Activated CD8-positive, alpha-beta memory T cell treated with anti-CD3 and anti-CD28 coated beads, Interleukin-2, amount 50 U/mL, for 24 hours (primary cell): ENCODE measurements around the gene MPPE1.

Experiments used
- DNase-seq: peaks from one replicate; pipeline ENCODE4 v3.0.0-alpha.2; 2020; ENCODE audit errors: extremely low read depth

Gene MPPE1

DNA sequence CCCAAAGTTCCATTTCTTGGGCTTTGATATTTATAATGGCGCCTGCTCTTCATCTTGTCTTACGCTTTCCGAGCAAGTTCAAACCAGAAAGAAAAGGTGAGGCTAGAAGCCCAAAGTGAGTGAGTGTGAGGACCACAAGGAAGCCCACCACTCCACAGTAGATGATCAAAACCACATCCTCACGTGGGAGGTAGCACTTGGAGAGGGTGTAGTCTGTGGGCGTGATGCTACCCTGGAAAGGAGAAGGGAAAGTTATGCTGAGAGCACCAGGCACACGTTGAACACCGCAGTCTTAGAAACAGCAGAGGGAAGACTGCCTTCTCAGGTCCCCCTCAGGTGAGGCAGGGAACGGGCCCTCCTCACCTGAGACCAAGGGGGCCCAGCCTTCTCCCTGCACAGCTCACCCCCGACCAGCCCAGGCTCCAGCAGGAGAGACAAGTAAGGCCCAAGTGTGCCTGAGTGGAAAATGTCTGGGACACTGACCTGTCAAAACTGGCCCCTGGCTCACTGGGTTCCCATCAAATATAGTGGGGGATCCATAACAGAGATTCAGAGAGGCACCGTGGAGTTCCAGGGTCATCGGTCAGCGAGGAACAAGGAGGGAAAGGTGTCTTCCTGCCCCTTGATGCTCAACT is 23.6 kb downstream of the MPPE1 start:
- no peak for DNase-seq

DNA sequence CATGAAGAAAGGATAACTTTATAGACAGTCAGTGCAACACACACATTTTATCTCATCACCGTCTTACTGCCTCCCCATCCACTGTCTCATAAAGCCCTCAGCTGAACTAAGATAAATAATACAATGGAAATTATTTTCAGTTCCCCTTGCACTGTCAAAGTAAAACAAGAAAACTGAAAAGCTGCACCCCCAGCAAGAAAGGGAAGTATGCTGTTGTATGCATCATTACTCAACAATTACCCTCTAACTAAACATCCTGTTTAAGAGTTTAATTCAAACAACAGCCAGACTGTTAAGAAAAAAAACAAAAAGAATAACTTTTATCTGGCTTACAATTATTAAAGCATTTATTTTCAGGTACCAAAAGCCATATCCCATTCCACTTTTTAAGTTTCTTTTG is 25.0 kb downstream of the MPPE1 start:
- no peak for DNase-seq

DNA sequence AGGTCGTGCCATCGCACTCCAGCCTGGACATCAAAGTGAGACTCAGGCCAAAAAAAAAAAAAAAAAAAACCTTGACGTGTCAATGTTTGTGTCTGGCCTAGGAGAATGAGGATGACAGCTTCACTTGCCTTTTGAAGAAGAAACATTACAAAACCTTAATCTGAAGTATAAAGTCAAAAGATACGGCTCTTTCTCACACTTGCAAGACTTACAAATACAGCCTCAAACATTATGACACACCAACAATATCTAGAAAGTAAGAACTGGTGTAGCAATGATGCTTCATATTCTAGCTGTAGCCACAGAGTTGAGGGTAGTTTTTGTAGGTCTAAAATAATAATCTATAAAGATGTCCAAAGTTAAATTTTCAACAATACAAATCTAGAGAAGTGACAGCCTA is 25.5 kb downstream of the MPPE1 start:
- no peak for DNase-seq

DNA sequence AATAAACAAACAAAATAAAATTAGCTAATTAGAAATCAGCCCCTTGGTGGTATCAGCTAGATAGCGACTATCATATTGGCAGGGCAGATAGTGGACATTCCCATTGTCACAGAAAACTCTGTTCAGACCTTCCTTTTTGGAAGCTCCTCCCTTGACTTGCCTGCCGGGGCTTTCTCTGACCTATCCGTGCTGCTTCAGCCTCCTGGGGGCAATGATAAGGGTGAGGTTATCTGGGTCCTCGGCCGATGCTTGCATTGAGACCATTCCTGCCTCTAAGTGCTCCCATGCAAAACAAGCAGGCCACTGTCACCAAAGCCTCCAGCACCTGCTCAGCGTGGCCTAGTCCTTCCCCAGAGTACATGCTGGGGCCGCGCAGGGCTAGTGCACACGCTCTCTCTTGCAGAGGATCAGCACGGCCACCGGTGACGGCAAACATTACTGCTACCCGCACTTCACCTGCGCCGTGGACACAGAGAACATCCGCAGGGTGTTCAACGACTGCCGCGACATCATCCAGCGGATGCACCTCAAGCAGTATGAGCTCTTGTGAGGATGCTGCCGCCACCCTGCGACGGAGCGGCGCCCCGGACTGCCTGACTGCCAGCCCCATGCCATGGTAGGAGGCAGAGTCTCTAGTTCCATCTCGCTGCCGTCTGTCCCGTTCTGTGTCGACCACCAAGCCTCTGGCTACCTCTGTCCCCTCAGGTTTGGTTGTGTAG is 27.4 kb downstream of the MPPE1 start:
- DNase-seq = no peak

DNA sequence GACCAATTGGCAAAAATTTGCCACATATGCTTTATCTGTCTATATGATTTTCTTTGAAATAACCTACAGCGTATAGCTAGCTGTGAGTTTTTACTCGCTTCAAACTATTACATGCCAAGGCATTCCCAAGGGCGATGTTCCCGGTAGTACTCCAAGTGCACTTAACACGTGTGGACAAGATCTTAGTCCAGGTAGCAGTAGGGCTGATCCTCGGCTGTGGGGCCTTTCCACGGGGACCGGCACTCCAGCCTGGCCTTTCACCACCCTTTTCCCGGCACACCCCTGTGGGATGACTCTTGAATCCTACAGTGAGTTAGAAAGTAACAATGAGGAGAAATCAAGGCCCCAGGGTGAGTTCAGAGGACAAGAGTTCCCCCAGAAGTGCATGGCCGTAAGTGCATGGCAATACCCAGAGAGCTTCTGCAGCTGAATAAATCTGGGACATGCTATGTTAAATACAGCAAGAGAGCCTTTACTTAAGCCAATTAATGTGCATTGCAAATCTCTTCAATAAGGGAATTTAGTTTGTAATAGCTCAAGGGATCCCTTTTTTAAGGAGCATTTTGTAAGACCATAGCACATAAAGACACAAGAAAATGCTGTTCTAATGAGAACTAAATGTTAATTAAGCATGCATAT is 30.5 kb downstream of the MPPE1 start:
- no peak for DNase-seq

DNA sequence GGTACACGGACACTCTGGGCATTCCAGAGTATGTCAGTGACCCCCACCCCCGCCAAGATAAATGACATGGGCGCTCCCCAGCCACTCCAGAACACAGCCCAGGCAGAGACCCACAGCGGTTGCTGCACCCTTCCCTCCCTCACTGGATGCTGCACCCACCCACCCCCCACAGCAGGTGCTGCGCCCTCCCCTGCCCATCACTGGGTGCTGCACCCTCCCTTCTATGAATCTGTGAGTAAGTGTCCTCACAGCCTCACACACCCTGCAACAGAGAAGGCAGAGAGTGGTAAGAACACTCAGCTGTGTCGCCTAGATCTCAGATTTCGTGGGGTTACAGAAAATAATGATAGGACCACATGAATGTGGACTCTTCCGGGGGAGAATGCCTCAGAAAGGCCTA is 33.4 kb downstream of the MPPE1 start:
- no peak for DNase-seq

DNA sequence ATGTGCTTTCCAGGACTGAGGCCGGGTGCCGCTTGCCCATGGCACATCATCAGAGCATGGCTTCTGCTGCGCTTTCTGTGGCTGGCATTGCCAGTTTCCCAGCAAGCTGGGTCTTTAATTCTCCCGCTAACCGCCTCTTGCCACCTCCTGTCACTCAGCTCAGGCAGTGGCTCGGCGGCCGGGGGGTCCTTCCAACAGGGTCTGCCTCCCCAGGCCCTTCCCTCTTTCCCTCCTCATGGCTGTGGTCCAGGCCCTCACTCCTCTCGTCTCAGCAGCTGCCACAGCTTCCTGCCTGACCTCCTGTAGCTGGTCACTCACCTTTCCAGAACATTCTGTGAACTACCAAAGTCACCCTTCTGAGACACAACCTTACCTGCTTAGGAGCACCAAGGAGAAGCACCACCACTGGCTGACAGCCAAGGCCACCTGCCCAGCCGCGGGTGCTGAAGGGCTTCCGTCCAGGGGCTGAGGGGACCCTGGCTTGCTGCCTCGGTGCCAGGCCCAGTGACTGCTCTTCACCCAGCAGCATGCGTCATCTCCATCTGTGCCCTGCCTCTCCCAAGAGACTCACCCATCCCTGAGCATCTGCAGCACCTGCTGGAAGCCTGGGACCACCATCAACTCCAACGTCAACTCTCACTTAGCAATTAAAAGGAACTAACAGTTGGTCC is 34.3 kb downstream of the MPPE1 start:
- DNase-seq = no peak

DNA sequence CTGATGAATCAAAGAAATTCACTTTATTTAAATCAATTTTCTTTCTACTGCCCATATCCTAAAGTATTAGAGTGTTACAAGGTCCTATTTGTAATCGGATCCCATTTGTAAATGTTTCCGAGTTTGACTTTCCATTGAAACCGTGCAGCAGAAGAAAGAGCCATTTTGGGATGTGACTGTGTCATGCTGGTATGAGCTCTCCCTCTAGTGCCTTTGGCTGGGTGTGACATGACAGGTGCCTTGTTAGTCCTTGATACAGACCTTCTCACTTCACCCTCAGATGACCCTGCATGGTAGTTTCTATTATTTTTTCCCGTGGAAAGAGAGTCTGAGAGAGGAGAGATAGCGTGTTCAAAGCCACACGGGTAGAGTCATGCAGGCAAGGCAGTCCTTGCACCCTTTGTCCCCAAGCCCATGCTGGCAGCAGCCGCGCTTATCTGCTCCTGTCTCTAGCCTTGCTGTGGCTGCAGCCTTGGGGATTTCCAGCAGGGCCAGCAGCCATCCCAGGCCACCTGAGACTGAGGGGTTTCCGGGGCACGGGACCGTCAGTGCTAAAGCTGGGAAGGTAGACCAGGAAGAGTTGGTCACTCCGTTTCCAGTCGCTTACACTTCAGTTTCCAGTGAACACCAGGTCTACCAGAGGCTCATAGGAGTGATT is 35.5 kb downstream of the MPPE1 start:
- DNase-seq = no peak

DNA sequence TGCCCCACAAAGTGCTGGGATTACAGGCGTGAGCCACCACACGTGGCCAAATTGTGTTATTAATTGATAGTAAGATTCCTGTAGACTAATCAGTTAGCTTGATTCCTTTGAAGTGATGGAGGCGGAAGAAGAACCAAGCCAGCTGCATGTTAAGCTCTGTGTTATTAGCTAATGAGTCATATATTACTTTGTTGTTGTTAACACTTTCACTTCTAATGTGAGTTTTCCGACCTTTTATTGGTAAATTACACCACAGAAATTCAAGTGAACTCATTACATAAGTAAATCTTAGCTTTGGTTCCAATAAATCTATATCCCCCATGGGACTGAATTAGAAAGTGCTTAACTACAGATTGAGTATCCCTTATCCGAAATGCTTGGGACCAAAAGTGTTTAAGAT is 36.6 kb downstream of the MPPE1 start:
- no peak for DNase-seq

DNA sequence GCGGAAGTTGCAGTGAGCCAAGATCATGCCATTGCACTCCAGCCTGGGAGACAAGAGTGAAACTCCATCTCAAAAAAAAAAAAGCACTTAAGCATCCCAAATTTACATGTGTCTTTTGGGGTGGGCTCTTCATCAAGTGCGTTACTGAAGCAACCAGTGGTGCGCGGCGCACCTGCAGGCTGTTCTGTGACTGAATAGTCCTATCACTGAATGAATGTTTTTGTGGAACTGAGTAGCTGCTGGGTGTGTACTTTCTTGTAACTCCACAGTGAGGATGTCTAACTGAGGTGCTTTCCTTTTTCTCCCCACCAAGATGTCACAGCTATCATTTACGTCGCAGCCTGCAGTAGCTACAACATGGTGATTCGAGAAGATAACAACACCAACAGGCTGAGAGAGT is 39.9 kb downstream of the MPPE1 start:
- no peak for DNase-seq

DNA sequence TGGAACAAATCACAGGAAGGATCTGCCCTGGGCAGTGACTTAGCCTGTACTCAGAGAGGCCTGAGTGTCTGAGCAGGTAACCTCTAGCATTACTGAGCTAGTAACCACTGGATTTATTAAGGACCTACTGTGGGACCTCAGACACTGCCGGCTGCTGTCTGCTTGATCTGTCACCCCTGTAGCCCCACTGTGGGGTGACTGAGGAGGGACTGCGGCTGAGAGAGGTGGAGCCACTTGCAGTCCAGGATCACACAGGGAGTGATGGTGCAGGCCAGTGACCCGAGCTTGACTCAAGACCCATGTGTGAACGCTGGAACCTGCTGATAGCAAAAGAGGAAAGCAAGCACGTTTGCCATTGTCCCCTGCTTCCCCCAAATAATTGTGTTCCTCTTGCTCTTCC is 41.4 kb downstream of the MPPE1 start:
- DNase-seq = no peak

DNA sequence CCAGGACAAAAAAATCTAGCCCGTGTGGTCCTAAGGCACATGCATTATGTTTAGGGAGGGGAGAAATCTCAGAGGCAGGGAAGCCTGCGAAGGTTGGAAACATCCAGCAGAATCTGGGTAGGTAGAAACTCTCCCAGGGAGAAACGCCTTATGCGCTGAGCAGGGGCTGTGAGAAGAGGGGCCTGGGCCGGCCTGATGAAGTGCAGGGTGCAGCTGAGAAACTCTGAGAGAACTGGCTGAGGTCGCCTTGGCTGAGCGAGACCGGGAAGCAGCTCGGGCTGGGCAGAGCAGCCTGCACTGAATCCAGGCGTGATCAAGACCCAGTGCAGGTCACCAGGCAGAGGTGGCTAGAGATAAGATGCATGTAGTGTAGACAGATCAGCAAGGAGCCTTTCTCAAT is 41.8 kb downstream of the MPPE1 start:
- no peak for DNase-seq

DNA sequence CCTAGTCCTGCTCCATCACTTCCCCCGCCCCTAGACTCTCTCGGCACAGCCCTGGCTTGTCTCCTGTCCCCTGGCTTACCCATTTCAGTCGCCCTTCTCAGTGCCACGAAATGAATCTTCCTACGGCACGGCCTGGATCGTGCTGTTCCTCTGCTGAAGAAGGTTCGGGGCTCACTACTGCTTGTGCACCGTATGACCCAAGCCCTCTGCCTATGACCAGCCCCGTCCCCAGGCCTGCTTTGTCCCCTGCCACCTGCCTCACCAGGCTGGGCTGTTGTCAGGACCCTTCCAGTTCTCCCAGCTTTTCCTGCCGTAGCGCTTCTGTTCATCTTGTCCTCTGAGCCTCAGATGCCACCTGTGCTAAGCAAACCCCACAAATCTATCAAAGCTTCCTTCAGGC is 43.0 kb downstream of the MPPE1 start:
- DNase-seq = no peak

DNA sequence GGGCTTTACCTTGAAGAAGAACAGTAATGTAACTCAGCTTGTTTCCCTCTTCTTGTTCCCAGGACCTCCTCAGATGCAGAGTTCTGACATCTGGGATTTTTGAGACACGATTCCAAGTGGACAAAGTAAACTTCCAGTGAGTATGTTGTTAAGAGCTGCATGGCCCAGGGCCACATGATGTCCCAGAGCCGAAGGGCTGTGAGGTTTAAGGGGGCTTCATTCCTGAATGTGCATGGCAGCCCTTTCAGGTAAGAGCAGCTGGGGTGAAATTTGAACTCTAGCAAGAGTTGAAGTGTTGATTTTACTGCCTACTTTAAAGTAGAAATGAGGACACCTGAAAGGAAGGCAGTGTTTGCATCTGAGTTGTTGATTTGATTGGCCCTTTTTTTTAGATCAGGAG is 43.6 kb downstream of the MPPE1 start:
- no peak for DNase-seq

DNA sequence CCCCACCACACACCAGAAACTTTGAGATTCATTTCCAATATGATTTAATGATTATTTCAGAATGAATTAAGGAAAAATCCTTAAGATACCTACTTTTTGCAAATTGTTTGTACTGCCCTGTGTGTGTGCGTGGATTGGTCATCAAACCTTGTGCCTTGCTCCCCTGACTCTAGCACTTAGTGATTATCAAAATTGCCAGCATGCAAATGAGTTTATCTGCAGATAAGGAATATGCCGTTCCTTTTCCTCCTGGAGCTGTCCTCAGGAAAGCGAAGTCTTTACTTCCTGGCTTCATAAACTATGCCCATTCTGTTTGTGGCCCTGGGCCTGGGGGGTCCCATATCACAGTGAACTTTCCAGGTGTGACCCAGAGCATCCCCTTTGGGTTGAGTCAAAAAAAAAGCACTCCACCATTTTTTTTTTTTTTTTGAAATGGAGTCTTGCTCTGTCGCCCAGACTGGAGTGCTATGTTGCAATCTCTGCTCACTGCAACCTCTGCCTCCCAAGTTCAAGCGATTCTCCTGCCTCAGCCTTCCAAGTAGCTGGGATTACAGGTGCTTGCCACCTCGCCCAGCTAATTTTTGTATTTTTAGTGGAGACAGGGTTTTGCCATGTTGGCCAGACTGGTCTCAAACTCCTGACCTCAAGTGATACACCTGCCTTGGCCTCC is 45.5 kb downstream of the MPPE1 start:
- no peak for DNase-seq

DNA sequence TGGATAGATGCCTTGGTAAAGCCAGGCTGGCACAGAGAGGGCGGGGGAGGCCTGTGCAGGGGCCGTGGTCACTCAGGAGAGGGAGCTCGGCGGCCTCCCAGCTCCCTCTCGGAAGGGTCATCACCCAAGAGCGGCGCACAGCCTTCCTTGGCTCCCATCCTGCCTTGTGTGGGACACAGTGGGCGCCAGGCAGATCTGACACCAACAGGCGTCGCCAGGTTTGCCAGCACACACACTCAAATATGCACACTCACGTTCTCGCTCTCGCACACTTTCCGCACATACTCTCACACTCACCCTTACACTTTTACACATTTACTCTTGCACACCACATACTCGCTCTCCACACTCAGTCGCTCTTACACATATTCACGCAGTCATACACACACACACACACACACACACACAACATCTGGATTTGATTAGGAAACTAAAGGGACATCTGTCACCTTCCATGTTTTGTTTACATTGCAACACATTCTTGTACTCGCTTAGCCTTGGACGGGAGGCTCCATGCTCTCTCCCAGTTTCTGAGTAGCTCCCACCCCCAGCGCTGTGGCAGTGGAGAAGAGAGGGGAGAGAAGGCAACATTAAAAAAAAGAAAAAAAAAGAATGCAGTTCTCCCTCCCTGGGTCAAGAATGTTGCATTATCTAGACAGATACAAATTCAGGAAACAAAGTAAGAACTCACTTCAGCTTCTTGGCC is 46.4 kb downstream of the MPPE1 start:
- no peak for DNase-seq

DNA sequence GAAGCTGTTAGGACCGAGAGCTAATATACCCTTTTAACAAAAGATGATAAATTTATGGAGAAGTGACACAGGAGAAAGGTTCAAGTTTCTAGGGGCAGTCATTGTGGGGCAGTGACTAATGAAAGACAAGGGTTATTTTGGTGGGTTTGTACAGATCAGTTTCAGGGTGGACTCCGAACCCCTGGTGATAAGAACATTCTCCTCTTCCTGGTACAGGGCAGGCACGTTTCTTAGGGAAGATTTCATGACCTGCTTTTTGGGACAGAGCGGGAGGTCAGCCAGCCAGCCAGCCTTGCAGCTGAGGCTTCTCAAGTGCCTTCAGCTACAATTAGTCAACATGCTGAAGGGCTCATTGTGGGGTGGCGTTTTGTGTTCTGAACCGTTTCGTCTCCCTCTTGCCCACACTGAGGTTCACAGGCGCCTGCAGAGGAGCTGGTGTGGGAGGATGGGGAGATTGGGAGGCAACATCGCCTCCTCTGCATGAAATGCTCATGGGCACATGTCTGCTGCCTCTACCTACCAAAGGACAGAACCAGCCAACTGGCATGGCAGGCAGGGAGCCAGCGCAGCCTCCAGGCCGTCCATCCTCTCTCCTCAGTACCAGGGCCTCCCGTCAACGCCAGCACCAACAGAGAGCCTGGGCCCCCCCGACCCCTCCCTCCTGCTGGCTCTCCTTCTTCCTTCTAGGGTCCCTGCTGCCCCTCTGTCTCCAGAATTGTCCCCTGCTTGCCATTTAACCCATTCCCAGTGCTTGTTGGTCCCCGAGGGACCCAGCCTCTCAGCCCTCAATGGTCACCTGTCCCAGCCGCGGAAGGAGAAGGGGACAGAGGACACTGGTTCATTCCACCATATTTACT is 47.3 kb downstream of the MPPE1 start:
- DNase-seq = no peak

DNA sequence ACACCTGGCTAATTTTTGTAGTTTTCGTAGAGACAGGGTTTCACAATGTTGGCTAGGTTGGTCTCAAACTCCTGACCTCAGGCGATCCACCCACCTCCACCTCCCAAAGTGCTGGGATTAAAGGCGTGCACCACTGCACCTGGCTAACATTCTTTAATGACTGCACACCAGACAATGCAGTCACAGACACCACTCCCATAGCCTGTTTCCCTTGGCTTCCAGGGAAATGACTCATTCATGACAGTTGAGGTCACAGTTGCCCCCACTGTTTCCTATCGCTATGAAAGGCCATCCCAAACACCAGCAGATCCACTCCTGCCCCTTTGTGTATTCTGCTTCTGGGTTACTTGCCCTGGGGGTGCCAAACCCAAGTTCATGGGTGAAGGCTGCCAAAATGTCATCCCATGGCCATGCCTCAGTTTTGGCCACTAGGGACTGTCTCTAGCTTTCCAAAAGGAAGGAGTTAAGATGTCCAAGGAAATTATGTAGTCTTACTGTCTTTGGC is 48.2 kb downstream of the MPPE1 start:
- DNase-seq = no peak

DNA sequence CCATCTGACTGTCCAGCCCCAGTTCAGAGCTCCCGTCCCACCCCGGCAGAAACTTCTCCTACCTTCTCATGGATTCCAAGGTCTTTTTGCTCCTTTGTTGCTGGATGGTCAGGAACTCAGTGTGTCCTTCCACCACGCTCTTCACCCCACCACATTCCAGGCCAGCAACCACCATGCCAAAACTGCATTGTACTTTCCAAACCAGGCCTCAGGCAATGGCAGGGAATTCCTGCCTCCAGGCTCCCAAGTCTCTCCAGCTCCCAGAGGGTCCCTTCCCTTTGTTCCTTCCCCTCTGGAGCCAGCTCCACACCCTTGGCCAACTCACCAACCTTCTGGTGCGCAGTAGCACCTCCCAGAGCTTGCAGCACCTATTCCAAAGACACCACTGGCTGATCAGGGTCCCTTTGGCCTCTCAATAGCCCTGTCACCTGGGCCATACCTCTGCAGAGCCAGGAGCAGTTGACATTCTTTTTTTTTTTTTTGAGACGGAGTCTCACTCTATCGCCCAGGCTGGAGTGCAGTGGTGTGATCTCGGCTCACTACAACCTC is 48.8 kb downstream of the MPPE1 start:
- no peak for DNase-seq
